K562 (cell line): ENCODE data around the gene PTGES3L. TPM values are rescaled to one million over a fixed set of nuclear protein-coding genes. Genes with fewer than 3 reads are reported as not detected.
A peak's percentile ranks its signal among the peaks of the same experiment; 100 is the strongest.

Source experiments
- ASH1L ChIP-seq: fragments of 450-650 bp; IDR thresholded peaks from 2 replicates; pipeline ENCODE4 v1.6.1; 2018; ENCODE audit warnings: borderline replicate concordance, mild to moderate bottlenecking, low read depth; ENCODE audit not compliant: partially characterized antibody
- ATF7 ChIP-seq: fragments of 450-650 bp; IDR thresholded peaks from 2 replicates; pipeline ENCODE4 v1.7.1; 2014; ENCODE audit warnings: mild to moderate bottlenecking, moderate library complexity
- C11orf30 ChIP-seq: fragments of 450-650 bp; IDR thresholded peaks from 2 replicates; pipeline ENCODE4 v1.6.1; 2016; ENCODE audit warnings: low read depth, mild to moderate bottlenecking
- CREM ChIP-seq: IDR thresholded peaks from 2 replicates; pipeline ENCODE4 v1.6.1; 2014; ENCODE audit warnings: antibody characterized with exemption, low read depth
- CTBP1 ChIP-seq: fragments of 450-650 bp; IDR thresholded peaks from 2 replicates; pipeline ENCODE4 v1.6.1; 2016; ENCODE audit warnings: borderline replicate concordance
- ETS2 ChIP-seq: IDR thresholded peaks from 2 replicates; pipeline ENCODE4 v1.6.1; 2016; ENCODE audit warnings: borderline replicate concordance, missing genetic modification characterization, mild to moderate bottlenecking, moderate library complexity, missing compliant biosample characterization; ENCODE audit not compliant: poor library complexity, severe bottlenecking
- HDAC6 ChIP-seq: IDR thresholded peaks from 2 replicates; pipeline ENCODE4 v1.6.1; 2012; ENCODE audit warnings: low read depth, mild to moderate bottlenecking, control low read depth, inconsistent platforms, low read length, moderate library complexity
- HSF4 ChIP-seq: fragments of 250-450 bp; sonication (Bioruptor Pico); IDR thresholded peaks from 2 replicates; pipeline ENCODE4 v2.1.2; 2022; ENCODE audit warnings: mild to moderate bottlenecking, moderate library complexity, borderline replicate concordance
- KAT2B ChIP-seq: IDR thresholded peaks from one replicate; pipeline ENCODE4 v1.6.1; 2012; ENCODE audit warnings: low read depth, mild to moderate bottlenecking, control low read depth, inconsistent platforms, low read length, moderate library complexity
- KDM5B ChIP-seq: fragments of 200-600 bp; sonication (generic); IDR thresholded peaks from 2 replicates; pipeline ENCODE4 v1.6.1; 2012; ENCODE audit warnings: low read depth, mild to moderate bottlenecking, moderate library complexity, low read length, control low read depth, inconsistent platforms; ENCODE audit not compliant: insufficient replicate concordance
- NFE2L1 ChIP-seq: fragments of 450-650 bp; IDR thresholded peaks from 2 replicates; pipeline ENCODE4 v1.6.1; 2016; ENCODE audit warnings: missing genetic modification characterization, low read depth, mild to moderate bottlenecking, missing compliant biosample characterization, moderate library complexity, borderline replicate concordance
- NONO ChIP-seq, 2 experiments: fragments of 200-400 bp in 1 of 2; fragments of 450-650 bp in 1 of 2; formaldehyde crosslinking in 1 of 2; IDR thresholded peaks; 2 replicates each; pipeline ENCODE4 v1.6.1; 2017; ENCODE audit warnings: low read depth in 2 of 2, mild to moderate bottlenecking in 2 of 2, moderate library complexity in 2 of 2, low read length in 1 of 2
- NR2C2 ChIP-seq, 2 experiments: fragments of 200-800 bp in 1 of 2; sonication (Bioruptor generic) in 1 of 2; sonication (generic) in 1 of 2; formaldehyde crosslinking in 1 of 2; IDR thresholded peaks; 2 replicates each; pipeline versions ENCODE4 v1.6.1 to v1.8.0; 2016 to 2022; ENCODE audit warnings: mild to moderate bottlenecking in 1 of 2, missing compliant biosample characterization in 1 of 2, missing genetic modification characterization in 1 of 2, missing genetic modification reagents in 1 of 2
- POU5F1 ChIP-seq: fragments of 150-350 bp; IDR thresholded peaks from 2 replicates; pipeline ENCODE4 v1.6.1; 2014; ENCODE audit warnings: borderline replicate concordance, low read length, low read depth, mild to moderate bottlenecking; ENCODE audit not compliant: partially characterized antibody
- RFX7 ChIP-seq: fragments of 250-450 bp; sonication (Bioruptor Pico); IDR thresholded peaks from 2 replicates; pipeline ENCODE4 v1.5.1; 2021; ENCODE audit warnings: mild to moderate bottlenecking
- ZC3H4 ChIP-seq: sonication (generic); formaldehyde crosslinking; IDR thresholded peaks from 2 replicates; pipeline ENCODE4 v1.9.0; 2021; ENCODE audit warnings: missing genetic modification reagents, borderline replicate concordance
- ZFX ChIP-seq: sonication (generic); formaldehyde crosslinking; IDR thresholded peaks from 2 replicates; pipeline ENCODE4 v1.8.0; 2022; ENCODE audit warnings: mild to moderate bottlenecking, missing genetic modification reagents, moderate library complexity
- ZNF140 ChIP-seq: fragments of 250-450 bp; sonication (Bioruptor Pico); IDR thresholded peaks from 2 replicates; pipeline ENCODE4 v1.8.0; 2021; ENCODE audit warnings: moderate library complexity, mild to moderate bottlenecking, inconsistent platforms
- ZNF584 ChIP-seq: fragments of 200-800 bp; sonication (Bioruptor generic); IDR thresholded peaks from 2 replicates; pipeline ENCODE4 v1.6.1; 2016; ENCODE audit warnings: low read depth, mild to moderate bottlenecking, missing genetic modification characterization, missing compliant biosample characterization
- ZNF644 ChIP-seq: fragments of 200-800 bp; sonication (Bioruptor generic); IDR thresholded peaks from 2 replicates; pipeline ENCODE4 v1.6.1; 2016; ENCODE audit warnings: low read depth, missing genetic modification characterization, missing compliant biosample characterization
- polyA plus RNA-seq, 8 experiments: library from polyadenylated mRNA; depleted of rRNA in 4 of 8; stranded (reverse) in 5 of 8; unstranded in 3 of 8; fragments of >200 nt; fragmentation: Nextera tagmentation in 2 of 8; fragmentation: Illumina TruSeq in 1 of 8; extraction: Ambion mirVana in 2 of 8; extraction: Trizol in 1 of 8; gene quantifications; 2 replicates each; pipeline versions ENCODE4 v1.2.1 to v1.2.3, GENCODE V29; 2011 to 2014; ENCODE audit warnings: inconsistent platforms in 1 of 8, missing spikeins in 1 of 8
- total RNA-seq, 7 experiments: library from RNA; depleted of rRNA in 6 of 7; stranded (reverse); fragments of >200 nt in 6 of 7; fragmentation: Illumina TruSeq in 2 of 7; extraction: Trizol in 2 of 7; gene quantifications; 2 replicates each; pipeline versions ENCODE4 v1.2.1 to v1.2.3, GENCODE V29; 2011 to 2021; ENCODE audit warnings: low replicate concordance in 1 of 7
- TF ChIP-seq, protein P1 (sequence below): fragments of 250-450 bp; sonication (Bioruptor Pico); IDR thresholded peaks from 2 replicates; pipeline ENCODE4 v1.8.0; 2022; ENCODE audit warnings: inconsistent platforms, mild to moderate bottlenecking, moderate library complexity, borderline replicate concordance
- TF ChIP-seq, protein P2 (sequence below): sonication (generic); formaldehyde crosslinking; IDR thresholded peaks from 2 replicates; pipeline ENCODE4 v1.8.1; 2023; ENCODE audit warnings: missing genetic modification reagents, mild to moderate bottlenecking, borderline replicate concordance

PTGES3L gene
- total and polyA plus RNA-seq, 9 of the 15 experiments (the other 6 are each of a cell fraction or from before 2014, with no cell fraction given): 6.0 to 16.0 (median 9.6) TPM

DNA sequence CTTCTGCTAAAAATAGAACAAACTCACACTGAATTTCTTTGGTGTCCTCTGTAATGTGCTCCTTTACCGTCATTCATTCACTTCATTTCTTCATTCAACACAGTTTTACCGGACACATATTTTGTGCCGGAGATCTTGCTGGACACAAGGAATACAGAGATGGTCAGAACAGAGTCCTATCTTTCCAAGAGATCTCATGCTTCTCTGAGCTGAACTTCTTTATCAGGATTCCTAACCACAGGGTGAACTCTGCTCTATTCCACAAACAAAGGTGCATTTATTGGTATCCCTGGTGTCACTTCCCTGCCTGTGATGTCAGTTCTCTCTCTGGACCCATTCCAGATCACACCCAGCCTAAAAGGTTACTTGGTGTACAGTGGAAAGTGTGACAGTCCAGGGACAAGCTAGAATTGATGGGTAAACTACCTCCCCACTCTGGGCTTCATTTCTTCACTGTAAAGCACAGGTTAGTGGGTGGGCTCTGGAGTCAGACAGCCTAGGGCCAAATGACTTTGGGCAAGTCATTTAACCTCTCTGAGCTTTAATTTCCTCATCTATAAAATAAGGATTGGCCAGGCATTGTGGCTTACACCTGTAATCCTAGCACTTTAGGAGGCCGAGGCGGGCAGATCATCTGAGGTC is 30.9 kb upstream of the PTGES3L start (continued):
- no peak for TF ChIP-seq NR2C2 (CRISPR knock-in tag; IDR thresholded peaks at IDR 0.05)
- TF ChIP-seq NR2C2 (tag; IDR thresholded peaks at IDR 0.05): peak; percentile 59; the same call in 1 of the 2 replicates
- peak; percentile 31; the same call in 1 of the 2 replicates for TF ChIP-seq ATF7
- no peak for TF ChIP-seq ZFX (CRISPR knock-in tag)
- TF ChIP-seq ZC3H4 (CRISPR knock-in tag): no peak
- TF ChIP-seq HSF4 (CRISPR knock-in tag): no peak
- no peak for TF ChIP-seq ASH1L
- TF ChIP-seq ZNF644 (tag): no peak
- no peak for TF ChIP-seq ZNF140 (CRISPR knock-in tag)
- peak; percentile 67; the same call in 1 of the 2 replicates for TF ChIP-seq CTBP1
- no peak for TF ChIP-seq POU5F1
- TF ChIP-seq, protein P1, sequence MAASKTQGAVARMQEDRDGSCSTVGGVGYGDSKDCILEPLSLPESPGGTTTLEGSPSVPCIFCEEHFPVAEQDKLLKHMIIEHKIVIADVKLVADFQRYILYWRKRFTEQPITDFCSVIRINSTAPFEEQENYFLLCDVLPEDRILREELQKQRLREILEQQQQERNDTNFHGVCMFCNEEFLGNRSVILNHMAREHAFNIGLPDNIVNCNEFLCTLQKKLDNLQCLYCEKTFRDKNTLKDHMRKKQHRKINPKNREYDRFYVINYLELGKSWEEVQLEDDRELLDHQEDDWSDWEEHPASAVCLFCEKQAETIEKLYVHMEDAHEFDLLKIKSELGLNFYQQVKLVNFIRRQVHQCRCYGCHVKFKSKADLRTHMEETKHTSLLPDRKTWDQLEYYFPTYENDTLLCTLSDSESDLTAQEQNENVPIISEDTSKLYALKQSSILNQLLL (CRISPR knock-in tag): no peak
- TF ChIP-seq ETS2 (tag): no peak
- no peak for TF ChIP-seq NONO (IDR thresholded peaks at IDR 0.05; ENCODE audit: low read depth in 2 of 2, low read length in 1 of 2)
- TF ChIP-seq, protein P2, sequence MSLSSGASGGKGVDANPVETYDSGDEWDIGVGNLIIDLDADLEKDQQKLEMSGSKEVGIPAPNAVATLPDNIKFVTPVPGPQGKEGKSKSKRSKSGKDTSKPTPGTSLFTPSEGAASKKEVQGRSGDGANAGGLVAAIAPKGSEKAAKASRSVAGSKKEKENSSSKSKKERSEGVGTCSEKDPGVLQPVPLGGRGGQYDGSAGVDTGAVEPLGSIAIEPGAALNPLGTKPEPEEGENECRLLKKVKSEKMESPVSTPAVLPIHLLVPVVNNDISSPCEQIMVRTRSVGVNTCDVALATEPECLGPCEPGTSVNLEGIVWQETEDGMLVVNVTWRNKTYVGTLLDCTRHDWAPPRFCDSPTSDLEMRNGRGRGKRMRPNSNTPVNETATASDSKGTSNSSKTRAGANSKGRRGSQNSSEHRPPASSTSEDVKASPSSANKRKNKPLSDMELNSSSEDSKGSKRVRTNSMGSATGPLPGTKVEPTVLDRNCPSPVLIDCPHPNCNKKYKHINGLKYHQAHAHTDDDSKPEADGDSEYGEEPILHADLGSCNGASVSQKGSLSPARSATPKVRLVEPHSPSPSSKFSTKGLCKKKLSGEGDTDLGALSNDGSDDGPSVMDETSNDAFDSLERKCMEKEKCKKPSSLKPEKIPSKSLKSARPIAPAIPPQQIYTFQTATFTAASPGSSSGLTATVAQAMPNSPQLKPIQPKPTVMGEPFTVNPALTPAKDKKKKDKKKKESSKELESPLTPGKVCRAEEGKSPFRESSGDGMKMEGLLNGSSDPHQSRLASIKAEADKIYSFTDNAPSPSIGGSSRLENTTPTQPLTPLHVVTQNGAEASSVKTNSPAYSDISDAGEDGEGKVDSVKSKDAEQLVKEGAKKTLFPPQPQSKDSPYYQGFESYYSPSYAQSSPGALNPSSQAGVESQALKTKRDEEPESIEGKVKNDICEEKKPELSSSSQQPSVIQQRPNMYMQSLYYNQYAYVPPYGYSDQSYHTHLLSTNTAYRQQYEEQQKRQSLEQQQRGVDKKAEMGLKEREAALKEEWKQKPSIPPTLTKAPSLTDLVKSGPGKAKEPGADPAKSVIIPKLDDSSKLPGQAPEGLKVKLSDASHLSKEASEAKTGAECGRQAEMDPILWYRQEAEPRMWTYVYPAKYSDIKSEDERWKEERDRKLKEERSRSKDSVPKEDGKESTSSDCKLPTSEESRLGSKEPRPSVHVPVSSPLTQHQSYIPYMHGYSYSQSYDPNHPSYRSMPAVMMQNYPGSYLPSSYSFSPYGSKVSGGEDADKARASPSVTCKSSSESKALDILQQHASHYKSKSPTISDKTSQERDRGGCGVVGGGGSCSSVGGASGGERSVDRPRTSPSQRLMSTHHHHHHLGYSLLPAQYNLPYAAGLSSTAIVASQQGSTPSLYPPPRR (CRISPR knock-in tag): no peak
- TF ChIP-seq RFX7 (CRISPR knock-in tag): no peak
- TF ChIP-seq HDAC6: no peak
- no peak for TF ChIP-seq NFE2L1 (tag)
- TF ChIP-seq KDM5B: no peak
- no peak for TF ChIP-seq C11orf30
- no peak for TF ChIP-seq KAT2B
- peak; percentile 34; the same call in 1 of the 2 replicates for TF ChIP-seq CREM
- TF ChIP-seq ZNF584: no peak
